Activated gamma-delta T cell (primary cell): ENCODE data around the gene ULBP2.
"Not testable (repeated sequence)": the region's sequence is repeated elsewhere in the genome, so short reads cannot be mapped to it uniquely, and the experiment has no call there.

Source experiments
- DNase-seq: peaks from one replicate; lab custom pipeline; 2025; lab: John Stamatoyannopoulos, UW

ULBP2 gene

GRCh38 chr6:149925974-149926777 lies 15.6 kb upstream of the ULBP2 start:
- DNase-seq: no peak

- not testable (repeated sequence) for DNase-seq
Observed at GRCh38 chr6:149927025-149927424, 14.8 kb upstream of the ULBP2 start.

- DNase-seq: no peak
Observed at GRCh38 chr6:149929422-149929821, 12.4 kb upstream of the ULBP2 start.

- no peak for DNase-seq
Observed at GRCh38 chr6:149931501-149931900, 10.3 kb upstream of the ULBP2 start.

GRCh38 chr6:149933036-149933435 lies 8.8 kb upstream of the ULBP2 start:
- DNase-seq: no peak

GRCh38 chr6:149933461-149933860 lies 8.4 kb upstream of the ULBP2 start:
- no peak for DNase-seq

- no peak for DNase-seq
Observed at GRCh38 chr6:149934249-149935156, 7.3 kb upstream of the ULBP2 start.

- no peak for DNase-seq
Observed at GRCh38 chr6:149935246-149935645, 6.6 kb upstream of the ULBP2 start.

GRCh38 chr6:149935668-149936067 lies 6.1 kb upstream of the ULBP2 start:
- DNase-seq: no peak

GRCh38 chr6:149936743-149937142 lies 5.1 kb upstream of the ULBP2 start:
- DNase-seq: no peak

- DNase-seq: not testable (repeated sequence)
Observed at GRCh38 chr6:149938013-149938570, 3.7 kb upstream of the ULBP2 start.

GRCh38 chr6:149938571-149939355 lies 3.1 kb upstream of the ULBP2 start:
- peak; percentile 47 for DNase-seq

- no peak for DNase-seq
Observed at GRCh38 chr6:149939356-149939648, 2.5 kb upstream of the ULBP2 start.

- no peak for DNase-seq
Observed at GRCh38 chr6:149939909-149940671, 1.7 kb upstream of the ULBP2 start.

- DNase-seq: no peak
Observed at GRCh38 chr6:149940672-149940982, 1.2 kb upstream of the ULBP2 start.

GRCh38 chr6:149942461-149942829 lies 631 bp downstream of the ULBP2 start:
- no peak for DNase-seq

- not testable (repeated sequence) for DNase-seq
Observed at GRCh38 chr6:149943321-149943720, 1.5 kb downstream of the ULBP2 start.

GRCh38 chr6:149945276-149945675 lies 3.5 kb downstream of the ULBP2 start:
- DNase-seq: not testable (repeated sequence)

GRCh38 chr6:149946631-149947030 lies 4.8 kb downstream of the ULBP2 start:
- DNase-seq: not testable (repeated sequence)

- DNase-seq: not testable (repeated sequence)
Observed at GRCh38 chr6:149947533-149947932, 5.7 kb downstream of the ULBP2 start.

- no peak for DNase-seq
Observed at GRCh38 chr6:149948011-149948410, 6.2 kb downstream of the ULBP2 start.
